ENCODE measurements around the gene SOX13.

DNA sequence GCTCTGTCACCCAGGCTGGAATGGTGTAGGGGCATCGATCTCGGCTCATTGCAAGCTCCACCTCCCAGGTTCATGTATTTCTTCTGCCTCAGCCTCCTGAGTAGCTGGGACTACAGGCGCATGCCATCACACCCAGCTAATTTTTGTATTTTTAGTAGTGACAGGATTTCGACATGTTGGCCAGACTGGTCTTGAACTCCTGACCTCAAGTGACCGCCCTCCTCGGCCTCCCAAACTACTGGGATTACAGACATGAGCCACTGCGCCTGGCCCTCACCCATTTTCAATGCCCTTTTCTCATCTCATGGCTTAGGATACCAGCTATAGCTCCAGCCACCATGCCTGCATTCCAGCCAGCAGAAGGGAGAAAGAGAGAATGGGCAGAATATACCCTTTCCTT, 12.9 kb upstream of the SOX13 start:
- TF ChIP-seq CTCF (conservative IDR thresholded peaks at IDR 0.05; ENCODE audit: low read depth, low read length): no peak
- TF ChIP-seq EZH2 (IDR thresholded peaks at IDR 0.05; ENCODE audit: low read length, unreplicated experiment): no peak
- no peak for TF ChIP-seq EZH2phosphoT487 (IDR thresholded peaks at IDR 0.05; ENCODE audit: borderline replicate concordance, low read length)

Measured in PC-3 (cell line).